HG02943 (cell line): Measurements from ENCODE around the gene PXDN.
"Not testable (repeated sequence)": the region's sequence is repeated elsewhere in the genome, so short reads cannot be mapped to it uniquely, and the experiment has no call there.

ENCODE experiments used
- ATAC-seq: cut with Tn5 transposase; IDR thresholded peaks from one replicate; pipeline ENCODE4 v1.9.1; 2021; ENCODE audit warnings: mild to moderate bottlenecking, low read depth, moderate library complexity; ENCODE audit not compliant: unreplicated experiment

The PXDN gene

DNA sequence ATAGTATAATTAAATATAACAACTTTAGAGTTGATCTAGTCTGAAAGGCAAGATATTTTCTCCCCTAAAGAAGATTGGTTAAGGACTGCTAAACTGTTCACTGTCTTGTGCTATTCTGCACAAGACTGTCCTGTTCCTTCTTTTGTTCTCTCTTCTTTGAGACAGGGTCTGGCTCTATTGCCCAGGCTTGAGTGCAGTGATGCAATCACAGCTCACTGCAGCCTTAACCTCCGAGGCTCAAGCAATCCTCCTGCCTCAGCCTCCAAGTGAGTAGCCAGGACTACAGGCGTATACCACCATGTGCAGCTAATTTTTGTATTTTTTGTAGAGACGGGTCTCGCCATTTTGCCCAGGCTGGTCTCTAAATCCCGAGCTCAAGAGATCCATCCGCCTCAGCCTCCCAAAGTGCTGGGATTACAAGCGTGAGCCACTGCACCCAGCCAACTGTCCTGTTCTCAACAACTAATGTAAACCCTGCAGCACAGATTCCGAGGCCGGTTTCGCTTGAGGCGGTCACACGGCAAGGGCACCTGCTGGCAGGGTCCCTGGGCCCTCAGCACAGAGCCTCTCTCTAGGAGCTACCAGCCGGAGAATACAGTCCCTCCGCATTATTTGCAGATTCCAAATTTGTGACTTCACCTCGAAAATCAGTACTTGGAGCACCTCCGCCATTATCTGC is 16.4 kb downstream of the PXDN start:
- no peak for ATAC-seq

DNA sequence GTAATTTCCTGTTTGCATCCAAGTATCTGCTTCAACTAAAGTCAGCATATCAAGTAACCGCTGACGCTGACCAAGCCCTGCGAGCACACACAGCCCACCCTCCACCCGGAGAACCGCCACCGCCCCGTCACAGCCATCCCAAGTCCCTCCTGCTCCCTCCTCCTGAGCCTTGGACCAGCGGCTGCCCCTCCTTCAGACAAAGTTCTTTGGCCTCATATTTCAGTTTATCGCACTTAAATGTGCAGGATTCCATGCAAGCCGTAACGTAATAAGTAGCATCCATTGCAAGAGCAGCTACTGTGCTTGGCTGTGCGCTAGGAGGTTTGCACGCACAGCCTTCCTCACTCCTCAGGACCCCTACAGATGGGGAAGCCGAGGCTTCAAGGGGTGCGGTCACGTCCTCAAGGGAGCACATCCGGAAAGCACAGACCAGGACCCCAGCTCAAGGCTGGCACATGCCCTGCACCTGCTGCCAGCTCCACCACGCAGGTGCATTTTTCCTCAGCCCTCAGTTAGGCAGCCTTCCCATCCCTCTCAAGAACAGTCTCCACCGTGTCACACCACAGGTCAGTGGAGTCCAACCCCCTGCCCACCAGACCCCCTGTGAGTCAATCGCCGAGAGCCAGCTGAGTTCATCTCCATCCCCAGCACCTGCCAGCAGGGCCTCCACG is 17.1 kb downstream of the PXDN start:
- ATAC-seq = no peak

GRCh38 chr2:1726558-1726957 is 17.8 kb downstream of the PXDN start:
- no peak for ATAC-seq

GRCh38 chr2:1724351-1724750 is 20.0 kb downstream of the PXDN start:
- ATAC-seq = not testable (repeated sequence)

DNA sequence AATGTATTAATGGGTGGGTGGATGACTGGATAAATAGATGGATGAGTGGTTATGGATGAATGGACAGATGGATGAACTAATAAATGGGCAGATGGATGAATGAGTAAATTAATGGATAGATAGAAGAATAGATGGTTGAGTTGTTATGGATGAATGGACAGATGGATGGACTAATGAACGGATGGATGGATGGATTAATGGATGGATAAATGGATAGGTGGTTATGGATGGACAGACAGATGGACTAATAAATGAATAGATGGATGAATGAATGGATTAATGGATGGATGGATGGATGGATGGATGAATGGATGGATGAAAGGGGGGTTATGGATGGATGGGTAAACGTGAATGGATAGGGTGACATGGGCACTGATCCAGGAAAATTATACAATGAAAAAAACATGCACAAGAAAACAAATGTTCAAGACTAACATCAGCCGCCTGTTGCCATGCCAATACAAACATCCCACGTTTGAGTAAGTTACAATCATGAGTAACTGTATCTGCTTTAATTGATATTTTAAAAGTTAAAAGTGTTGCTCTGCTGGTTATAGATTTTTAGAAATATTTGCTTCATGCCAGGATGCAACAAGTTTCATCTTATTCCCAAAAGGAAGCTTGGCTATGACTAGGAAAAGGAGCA is 20.8 kb downstream of the PXDN start:
- ATAC-seq = no peak

DNA sequence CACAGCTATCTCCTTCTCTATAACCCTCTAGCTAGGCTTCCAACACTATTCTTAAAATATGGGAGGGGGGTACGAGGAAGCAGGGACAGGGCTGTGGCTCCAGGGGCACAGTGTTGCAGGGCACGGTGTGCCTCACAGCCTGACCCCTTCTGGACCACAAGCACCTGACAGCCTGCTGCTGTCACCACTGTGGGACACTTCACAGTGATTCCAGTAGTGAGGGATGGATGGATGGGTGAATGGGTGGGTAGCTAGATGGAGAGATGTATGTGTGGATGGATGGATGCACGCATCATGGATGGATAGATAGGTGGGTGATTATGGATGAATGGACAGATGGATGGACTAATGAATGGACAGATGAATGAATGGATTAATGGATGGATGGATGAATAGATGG is 21.6 kb downstream of the PXDN start:
- no peak for ATAC-seq

DNA sequence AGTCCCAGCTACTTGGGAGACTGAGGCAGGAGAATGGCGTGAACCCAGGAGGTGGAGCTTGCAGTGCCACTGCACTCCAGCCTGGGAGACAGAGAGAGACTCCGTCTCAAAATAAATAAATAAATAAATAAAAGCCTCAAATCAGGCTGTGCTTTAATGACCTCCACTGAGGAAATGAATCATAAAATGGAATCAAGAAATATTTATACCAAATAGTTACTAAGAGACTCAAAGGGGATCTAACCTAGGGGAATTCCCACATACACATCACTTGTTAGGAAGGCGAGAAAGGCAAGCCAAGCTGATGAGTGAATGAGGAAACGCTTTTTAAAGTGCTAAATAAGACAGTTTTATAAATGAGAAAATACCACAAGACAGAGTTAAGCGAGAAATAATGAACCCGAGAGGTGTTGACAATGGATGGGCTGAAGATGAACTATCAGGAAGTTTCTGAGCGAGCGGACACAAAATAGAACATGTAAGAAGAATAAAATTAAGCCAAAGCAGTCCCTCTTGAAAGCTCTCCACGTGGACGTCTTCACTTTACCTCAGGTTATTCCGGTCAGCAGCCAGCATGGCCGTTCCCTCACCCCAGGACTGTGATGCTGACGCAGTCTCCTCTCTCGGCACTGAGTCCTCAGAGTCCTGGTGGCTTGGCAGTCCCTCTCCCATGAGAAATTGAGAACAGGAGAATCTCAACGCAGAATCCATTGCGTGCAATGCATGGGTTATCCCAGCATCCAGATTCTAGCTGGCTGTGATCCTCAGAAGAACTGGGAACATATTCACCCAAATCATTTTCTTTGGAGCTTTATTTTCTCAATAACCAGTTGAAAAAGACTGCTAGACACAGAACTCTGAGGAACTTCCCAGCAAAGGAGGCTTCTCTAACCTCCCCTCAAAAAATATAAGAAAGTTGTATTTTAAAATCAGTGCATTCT is 22.3 kb downstream of the PXDN start:
- ATAC-seq = no peak

- ATAC-seq = no peak
Measured at GRCh38 chr2:1718339-1719220, 25.7 kb downstream of the PXDN start.

DNA sequence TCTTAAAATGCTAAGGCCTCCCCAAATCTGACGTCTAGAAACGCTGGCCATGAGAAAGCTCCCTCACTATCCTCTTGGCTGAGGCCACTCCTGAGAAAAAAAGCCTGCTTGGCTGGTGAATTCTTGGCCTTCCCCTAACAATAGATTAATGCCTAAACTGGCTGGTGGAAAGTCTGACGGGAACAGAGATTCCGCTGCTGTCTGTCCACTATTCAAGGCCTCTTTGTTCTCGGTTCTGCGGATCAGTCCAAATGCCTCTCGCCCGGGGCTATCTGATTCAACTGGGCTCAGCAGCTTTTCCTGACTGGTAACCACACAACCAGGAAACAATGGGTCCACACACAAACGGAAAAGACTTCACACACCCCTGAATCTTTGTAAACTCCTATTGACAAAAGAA is 27.2 kb downstream of the PXDN start:
- no peak for ATAC-seq

DNA sequence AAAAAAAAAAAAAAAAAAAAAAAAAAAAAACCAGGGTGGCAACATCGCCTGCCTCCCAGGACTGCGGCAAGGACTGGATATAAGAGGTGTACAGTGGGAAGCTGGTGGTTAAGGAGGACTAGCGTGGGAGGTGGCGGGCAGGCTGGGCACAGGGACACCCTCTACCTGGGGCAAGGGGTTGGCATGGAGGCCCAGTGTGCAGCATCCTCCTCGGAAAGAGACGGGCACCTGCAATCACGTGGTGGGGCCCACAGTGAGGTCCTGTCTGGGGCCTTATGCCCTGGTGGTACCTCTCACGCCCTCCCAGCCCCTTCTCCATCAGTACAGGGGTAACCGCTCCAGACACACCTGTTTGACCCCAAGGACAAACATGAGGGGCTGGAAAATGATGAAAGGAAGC is 27.9 kb downstream of the PXDN start:
- ATAC-seq = no peak

DNA sequence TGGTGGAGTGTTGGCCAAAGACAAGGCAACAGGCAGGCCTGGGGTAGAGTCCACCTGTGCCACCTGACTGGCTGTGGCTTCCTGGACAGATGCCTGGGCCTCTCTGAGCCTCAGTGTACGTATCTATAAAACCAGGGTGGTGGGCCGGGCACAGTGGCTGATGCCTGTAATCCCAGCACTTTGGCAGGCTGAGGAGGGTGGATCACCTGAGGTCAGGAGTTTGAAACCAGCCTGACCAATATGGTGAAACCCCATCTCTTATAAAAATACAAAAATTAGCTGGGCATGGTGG is 28.4 kb downstream of the PXDN start:
- not testable (repeated sequence) for ATAC-seq

DNA sequence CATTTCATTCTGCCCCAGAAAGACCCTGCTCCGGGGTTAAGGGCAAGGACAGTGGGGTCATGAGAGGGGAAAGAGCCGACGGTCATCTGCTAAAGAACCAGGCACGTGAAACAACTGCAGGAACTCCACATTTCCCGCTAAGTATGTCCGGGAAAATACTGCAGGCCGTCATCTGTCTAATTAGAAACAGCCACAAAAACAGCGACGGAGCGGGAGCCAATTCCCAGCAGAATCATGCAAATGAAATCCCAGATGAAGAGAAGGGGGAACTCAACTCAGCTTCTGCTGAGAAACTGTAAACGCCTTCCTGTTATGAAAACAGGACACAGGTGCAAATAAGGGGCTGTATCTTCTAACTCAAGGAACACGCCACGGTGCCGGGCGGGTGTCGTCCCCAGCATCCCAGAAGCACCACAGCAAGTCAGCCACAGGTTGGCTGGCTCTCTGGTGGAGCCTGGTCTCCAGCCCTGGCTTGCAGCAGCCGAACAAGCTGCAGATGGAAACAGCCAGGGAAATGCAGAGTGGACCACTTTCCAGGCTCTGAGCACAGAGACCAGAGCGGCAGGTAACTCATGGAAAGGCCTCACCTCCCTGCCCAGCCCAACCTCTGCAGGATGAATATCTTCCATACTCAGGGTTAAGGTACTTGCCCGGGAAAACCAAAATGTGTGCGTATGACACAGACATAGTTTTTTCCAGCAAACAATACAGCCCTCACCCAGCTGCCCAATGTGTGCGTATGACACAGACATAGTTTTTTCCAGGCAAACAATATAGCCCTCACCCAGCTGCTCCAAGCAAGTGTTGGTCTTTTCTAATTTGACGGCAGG is 28.9 kb downstream of the PXDN start:
- no peak for ATAC-seq

DNA sequence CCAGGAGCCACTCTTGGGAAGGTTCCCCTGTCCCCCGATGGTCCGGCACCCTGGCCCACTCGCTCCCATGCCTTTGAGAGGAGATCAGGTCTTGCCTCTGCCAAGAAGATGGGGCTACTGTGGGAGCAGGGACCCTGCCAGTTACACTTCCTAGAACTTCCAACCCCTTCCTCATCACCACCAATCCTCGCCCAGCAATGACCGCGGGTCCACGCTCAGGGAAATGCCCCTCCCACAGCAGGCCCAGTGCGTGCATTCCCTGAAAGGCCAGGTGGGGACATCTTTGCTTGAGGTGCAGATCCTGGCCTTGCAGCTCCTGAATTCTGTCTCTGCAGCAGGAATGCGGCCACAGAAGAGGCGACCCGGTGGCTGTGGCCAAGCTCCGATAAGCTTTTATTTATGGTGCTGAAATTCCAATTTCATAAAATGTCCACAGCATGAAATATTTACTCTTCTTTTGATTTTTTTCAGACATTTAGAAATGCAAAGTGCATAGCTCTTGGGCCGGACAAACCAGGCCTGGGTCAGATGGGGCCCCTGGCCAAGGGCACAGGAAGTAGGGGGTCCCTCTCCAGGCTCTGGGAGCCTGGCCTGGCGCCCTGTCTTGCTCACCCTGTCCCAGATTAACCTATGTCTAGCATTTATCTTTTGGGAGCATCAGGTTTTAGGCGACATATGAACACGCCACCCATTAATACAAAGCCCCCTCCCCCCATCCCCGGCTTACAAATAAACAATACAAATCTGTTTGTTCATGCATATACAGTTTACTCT is 29.8 kb downstream of the PXDN start:
- ATAC-seq = no peak

DNA sequence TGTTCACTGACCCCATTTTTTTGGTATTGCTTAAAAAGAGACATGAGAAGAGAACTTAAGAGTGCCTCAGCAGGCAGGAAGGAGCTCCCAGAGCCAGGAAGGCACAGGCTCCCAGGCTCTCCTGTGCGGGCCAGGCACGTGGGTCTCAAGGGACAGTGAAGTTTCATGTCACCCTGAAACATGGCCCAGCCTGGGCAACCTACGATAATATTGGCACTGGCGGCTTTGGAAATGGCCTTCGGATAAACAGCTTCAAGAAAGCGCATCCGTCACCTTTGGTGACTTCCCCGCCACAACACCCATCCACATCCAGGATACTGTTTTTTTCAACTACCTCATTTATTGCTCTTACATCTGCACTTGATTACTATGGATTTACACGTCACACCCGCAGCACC is 30.5 kb downstream of the PXDN start:
- no peak for ATAC-seq

GRCh38 chr2:1713142-1713838 is 31.0 kb downstream of the PXDN start:
- no peak for ATAC-seq

- no peak for ATAC-seq
Measured at GRCh38 chr2:1709946-1710560, 34.3 kb downstream of the PXDN start.

GRCh38 chr2:1709335-1709605 is 35.0 kb downstream of the PXDN start:
- ATAC-seq = no peak
